ENCODE results near the gene LAMC3.

Gene LAMC3

DNA sequence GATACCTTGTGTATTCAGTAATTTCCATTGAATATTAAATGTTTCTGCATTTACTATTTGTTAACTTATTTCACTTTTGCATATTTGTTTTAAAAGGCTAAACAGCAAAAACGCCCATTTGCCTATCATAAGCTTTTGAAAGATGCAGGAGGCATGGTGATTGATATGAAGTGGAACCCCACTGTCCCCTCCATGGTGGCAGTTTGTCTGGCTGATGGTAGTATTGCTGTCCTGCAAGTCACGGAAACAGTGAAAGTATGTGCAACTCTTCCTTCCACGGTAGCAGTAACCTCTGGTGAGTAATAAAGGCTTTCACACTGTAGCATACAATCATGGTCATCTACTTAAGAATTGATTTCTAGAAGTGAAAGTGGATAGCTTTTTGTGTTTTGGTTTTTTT, 120.2 kb downstream of the LAMC3 start:
- DNase-seq: no peak

DNA sequence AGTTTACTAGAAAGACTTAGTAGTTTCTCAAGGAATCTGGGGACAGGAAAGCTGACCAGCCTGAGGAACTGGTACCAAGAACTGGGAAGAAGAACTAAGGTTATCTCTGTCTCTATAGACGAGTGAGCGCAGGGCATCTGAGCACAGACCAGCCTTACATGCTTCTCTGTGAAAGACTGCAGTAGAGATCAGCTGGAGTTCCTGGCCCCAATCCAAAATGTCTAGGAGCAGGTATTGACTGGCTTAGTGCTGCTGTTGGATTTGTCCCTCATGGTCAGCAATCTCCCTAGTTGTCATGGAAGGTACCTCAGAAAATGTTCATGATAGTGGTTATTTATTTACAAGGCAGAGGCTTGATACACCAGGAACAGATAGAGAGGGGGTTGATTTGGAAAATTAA, 129.7 kb downstream of the LAMC3 start:
- DNase-seq: no peak

DNA sequence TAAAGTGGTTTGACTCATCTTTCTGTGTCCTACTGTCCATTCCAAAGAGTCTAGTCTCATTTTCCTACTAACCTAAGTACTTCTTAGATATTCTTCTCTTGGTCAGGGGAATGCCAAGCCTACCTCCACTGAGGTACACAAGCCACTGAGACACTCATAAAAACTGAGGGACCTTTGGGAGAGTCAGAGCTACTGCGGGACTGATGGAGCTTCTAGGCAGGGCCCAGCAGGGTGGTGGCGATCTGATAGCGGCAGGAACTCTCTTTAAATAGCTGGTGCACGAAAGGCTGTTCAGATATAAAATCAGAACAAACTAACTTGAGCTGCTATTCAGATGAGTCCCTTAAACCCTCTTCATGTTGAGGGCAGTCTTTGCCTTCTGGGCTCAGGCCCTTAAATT, 131.1 kb downstream of the LAMC3 start:
- DNase-seq: no peak

DNA sequence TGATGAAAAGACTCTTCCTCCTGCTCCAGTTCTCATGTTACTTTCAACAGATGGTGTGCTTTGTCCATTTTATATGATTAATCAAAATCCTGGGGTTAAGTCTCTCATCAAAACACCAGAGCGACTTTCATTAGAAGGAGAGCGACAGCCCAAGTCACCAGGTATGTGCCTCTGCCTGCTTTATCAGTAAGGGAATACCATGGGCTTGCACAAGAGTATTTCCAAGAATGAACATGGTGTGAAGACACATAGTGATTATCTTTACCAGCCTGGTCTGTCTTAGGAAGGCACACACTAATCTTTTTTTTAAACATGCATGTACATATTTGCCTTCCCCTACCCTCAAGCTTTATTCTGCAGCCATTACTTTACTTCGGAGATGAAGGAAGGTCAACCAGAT, 131.6 kb downstream of the LAMC3 start:
- no peak for DNase-seq

DNA sequence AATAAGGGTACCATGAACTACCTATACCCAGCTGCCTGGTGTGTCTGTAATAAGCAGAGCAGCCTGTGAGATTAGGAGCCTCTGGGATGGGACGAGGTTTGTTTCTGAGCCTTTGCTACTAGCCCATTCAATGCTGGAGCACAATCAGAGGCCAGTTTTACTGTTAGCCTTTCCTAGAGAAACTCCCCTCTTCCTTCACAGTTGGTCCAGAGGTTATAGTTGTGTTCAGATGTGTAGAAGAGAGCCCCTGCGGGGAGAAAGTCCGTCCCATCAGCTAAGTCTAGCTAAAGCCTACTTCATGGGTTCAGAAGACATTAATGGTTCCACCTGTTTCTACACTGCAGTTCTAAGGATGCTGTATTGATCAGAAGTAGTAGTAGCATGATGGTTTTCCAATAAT, 133.2 kb downstream of the LAMC3 start:
- DNase-seq: no peak
